Islet precursor cell (in vitro differentiated cells): ENCODE data around the gene ZNF462.
"Not testable (repeated sequence)": the region's sequence is repeated elsewhere in the genome, so short reads cannot be mapped to it uniquely, and the experiment has no call there.

ENCODE experiments used
- DNase-seq: peaks from one replicate; pipeline ENCODE4 v3.0.0-alpha.2; 2018

ZNF462 gene

GRCh38 chr9:106963684-106964083, 100.7 kb downstream of the ZNF462 start:
- DNase-seq, result no peak

DNA sequence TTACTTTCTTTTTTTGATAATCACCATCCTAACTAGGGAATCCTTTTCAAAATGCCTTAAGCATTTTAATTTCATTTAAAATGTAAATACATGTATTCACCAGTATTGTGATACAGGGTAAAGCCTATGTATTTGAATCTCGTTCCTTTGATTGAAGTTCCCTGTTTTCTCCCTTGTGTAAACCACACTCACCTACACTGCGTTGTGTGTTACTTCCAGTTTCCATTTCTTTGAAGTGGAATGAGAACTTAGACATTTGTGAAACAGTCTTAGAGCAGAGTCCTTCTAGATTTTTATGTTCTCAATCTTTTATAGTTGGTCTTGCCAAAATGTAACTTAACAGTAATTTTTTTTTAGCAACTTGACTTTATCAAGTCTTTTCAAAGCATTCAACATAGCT, 101.4 kb downstream of the ZNF462 start:
- DNase-seq, result no peak

DNA sequence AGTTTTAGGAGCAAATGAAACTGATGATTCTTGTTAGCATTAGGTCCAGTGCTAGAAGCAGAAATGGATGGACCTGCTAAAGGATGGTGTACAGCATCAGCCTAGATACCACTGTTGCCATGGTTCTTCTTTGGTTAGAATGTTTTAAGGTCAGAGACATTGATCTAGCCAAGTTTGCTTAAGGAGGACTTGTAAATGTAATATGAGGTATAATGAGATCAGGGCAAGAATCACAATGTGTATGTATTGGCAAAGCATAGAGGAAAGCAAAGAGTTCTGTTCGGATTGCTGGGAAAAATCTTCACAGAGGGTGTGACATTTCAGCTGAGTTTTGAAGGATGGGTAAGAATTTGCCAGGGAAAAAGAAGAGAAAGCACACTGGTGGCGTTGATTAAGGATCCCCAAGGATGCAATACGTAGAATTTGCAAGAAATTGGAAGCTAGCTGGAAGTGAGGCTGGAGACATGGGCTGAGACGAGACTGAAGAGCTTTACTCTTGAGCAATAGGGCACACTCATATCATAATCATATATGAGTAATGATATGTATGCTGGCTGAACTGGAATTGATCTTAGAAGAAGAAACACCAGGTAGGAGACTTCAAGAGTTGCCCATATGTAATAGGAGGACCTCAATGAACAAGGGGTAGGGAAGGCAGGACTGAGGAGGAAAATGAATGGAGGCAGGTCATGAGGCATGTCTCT, 102.0 kb downstream of the ZNF462 start:
- DNase-seq, result no peak

GRCh38 chr9:106966481-106966880, 103.5 kb downstream of the ZNF462 start:
- no peak for DNase-seq

DNA sequence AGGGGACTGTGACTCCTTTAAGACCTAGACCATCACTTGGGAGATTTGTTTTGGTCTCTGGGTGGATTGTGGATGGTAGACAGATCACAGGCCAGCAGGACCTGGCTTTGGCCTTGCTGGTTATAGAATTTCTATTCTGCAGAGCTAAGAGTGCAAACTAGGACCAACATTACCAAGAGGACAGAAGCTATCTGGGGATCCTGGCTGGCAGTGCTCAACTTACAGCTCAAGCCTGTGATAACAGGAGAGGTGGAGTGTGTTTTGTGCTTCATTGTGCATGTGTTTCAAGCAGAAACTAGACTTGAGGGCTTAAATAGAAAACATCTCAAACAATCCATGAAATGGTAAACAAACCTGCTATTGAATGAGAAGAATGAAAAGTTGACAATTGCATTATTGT, 106.7 kb downstream of the ZNF462 start:
- no peak for DNase-seq

- DNase-seq, result no peak
Observed at GRCh38 chr9:106970219-106970975, 107.4 kb downstream of the ZNF462 start.

GRCh38 chr9:106970976-106971457, 108.1 kb downstream of the ZNF462 start:
- DNase-seq, result no peak

- no peak for DNase-seq
Observed at GRCh38 chr9:106972082-106972481, 109.1 kb downstream of the ZNF462 start.

DNA sequence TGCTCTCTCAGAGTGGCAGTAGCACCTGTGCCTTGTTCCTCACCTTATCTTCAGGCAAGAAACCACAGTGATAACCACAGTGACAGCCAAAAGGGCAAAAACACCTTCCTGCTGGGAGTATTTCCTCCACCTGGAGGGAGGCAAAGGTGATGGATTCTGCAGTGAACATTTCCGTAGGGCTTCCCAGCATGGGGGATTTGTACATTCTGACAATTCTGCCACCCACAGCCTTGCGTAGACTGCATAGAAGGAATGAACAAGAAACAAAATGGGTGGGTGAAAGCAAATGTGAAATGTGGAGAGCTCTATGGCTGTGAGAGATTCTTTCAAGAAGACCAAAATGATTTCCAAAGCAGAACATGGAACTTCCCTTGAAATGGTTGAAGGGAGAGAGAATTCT, 111.4 kb downstream of the ZNF462 start:
- no peak for DNase-seq

- no peak for DNase-seq
Observed at GRCh38 chr9:106976772-106977171, 113.8 kb downstream of the ZNF462 start.

GRCh38 chr9:106980551-106981101, 117.7 kb downstream of the ZNF462 start:
- DNase-seq, result no peak

- DNase-seq, result no peak
Observed at GRCh38 chr9:106981396-106982287, 118.7 kb downstream of the ZNF462 start.

DNA sequence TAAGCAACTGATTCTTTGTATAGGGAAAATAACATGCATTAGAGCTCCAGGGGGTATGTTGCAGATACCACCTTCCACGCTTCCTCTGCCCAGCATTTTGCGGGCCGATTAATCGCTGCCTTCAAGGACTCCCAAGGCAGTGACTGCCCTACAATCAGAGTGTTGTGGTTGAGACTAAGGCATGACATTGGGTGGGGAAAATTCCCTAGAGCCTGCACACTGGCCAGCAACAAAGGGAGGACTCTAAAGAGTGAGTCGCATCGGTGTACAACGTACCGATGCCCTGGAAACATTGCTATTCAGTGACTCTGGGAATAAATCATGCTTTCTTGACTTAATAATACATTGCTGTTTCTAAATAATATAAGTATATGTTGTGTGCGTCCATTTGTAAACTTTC, 119.7 kb downstream of the ZNF462 start:
- DNase-seq, result peak; percentile 59

- DNase-seq, result no peak
Observed at GRCh38 chr9:106983346-106983745, 120.4 kb downstream of the ZNF462 start.

DNA sequence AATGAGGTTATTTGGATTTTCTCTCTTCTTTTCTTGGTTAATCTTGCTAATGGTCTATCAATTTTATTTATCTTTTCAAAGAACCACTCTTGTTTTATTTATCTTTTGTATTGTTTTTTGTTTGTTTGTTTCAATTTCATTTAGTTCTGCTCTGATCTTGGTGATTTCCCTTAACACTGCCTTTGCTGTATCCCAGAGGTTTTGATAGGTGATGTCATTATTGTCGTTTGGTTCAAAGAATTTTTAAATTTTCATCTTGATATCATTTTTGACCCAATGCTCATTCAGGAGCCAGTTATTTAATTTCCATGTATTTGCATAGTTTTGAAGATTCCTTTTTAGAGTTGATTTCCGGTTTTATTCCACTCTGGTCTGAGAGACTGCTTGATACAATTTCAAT, 126.9 kb downstream of the ZNF462 start:
- DNase-seq, result not testable (repeated sequence)

DNA sequence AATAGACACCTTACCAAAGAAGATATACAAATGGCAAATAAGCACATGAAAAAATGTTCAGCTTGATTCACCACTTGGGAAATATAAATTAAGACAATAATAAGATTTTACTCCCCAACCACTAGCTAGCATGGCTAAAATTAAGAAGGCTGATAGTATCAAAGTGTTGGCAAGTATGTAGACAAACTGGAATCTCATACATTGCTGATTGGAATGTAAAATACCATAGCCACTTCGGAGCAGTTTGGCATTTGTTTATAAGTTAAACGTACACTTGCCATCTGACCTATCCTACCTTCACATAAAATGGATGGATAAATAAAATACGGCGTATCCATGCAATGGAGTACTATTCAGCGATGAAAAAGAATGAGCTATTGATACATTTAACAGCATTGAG, 129.2 kb downstream of the ZNF462 start:
- DNase-seq, result no peak

- no peak for DNase-seq
Observed at GRCh38 chr9:106993603-106994002, 130.6 kb downstream of the ZNF462 start.

- no peak for DNase-seq
Observed at GRCh38 chr9:106994463-106994862, 131.5 kb downstream of the ZNF462 start.

DNA sequence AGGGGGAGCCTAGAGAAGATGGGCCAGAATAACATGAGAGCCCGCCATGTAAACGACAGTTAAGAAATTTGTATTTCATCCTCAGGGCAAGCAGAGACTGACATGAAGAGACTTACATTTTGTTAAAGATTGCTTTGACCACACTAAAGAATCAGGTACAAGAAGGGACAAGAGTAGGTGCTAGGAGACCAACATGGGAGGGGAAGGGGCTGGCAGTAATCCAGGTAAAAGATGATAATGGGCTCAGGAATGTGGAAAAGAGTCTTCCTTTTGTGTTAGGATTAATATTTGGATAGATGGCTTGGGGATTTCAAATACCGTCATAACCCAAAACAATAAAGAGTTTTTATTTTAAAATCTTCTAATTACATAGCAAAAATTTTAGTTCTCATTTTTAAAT, 137.3 kb downstream of the ZNF462 start:
- no peak for DNase-seq

DNA sequence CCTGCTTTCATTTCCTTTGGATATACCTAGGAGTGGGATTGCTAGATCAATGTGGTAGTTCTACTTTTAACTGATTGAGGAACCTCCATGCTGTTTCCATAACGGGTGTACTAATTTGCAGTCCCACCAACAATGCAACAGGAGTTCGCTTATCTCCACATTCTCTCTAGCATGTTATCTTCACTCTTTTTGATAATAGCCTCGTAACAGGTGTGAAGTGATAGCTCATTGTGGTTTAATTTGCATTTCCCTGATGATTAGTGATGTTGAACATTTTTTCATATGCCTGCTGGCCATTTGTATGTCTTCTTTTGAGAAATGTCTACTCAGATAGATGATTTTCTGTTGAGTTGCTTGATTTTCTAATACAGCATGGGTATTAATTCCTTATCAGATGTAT, 142.2 kb downstream of the ZNF462 start:
- DNase-seq, result no peak

- no peak for DNase-seq
Observed at GRCh38 chr9:107007402-107007801, 144.4 kb downstream of the ZNF462 start.

DNA sequence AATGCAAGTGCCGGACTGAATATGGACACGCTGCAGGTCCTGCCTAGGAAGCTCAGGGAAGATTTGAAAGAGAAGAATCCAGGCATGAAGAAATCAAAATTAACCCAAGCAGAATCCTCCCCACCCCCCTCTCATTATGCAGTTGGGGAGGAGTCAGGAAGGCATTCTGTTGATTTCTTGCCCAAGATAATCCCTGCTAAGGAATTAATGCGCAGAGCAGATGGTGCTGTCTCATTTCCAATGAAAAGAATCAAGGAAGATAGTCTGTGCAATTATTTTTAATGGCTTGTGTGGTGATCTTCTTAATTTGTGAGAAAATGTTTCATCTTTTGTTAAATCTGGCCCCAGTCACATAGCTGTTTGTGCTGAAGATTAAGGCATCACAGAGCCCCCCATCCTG, 145.0 kb downstream of the ZNF462 start:
- no peak for DNase-seq

- DNase-seq, result no peak
Observed at GRCh38 chr9:107008447-107008846, 145.5 kb downstream of the ZNF462 start.
